ENCODE measurements around the gene COL23A1. TPM values are rescaled to one million over a fixed set of nuclear protein-coding genes. Genes with fewer than 3 reads are reported as not detected.

The COL23A1 gene
- total and polyA plus RNA-seq, 4 donors, result 0.76 to 4.4 (median 1.3) TPM

GRCh38 chr5:178271231-178271630, 319.0 kb downstream of the COL23A1 start:
- no peak for ATAC-seq (ENCODE audit: insufficient read depth, low FRiP score)

GRCh38 chr5:178269499-178269898, 320.7 kb downstream of the COL23A1 start:
- Histone ChIP-seq H3K36me3 (ENCODE audit: control insufficient read depth in 4 of 4, insufficient read depth in 4 of 4, low read length in 4 of 4) (no peaks in the 10 kb centered on the region), H3K27me3 (ENCODE audit: control insufficient read depth in 3 of 3, insufficient read depth in 3 of 3, low read length in 2 of 3) (no peaks in the 10 kb centered on the region), H3K27ac (ENCODE audit: low read depth in 1 of 2, low read length in 1 of 2) (no peak overlapping the region), H3K4me1 (ENCODE audit: control insufficient read depth in 5 of 5, insufficient read depth in 5 of 5, low read length in 5 of 5) (peaks cover 0 to 5% (median 2%) of the 10 kb centered on the region in 5 donors), H3K9ac (ENCODE audit: insufficient read depth in 1 of 2, low read length in 2 of 2) (no peak overlapping the region), H3K9me3 (ENCODE audit: control insufficient read depth in 4 of 4, insufficient read depth in 3 of 4, low read length in 3 of 4) (no peaks in the 10 kb centered on the region), H3K4me3 (no peak overlapping the region)
- DNase-seq, result no peak
- TF ChIP-seq, protein P1, sequence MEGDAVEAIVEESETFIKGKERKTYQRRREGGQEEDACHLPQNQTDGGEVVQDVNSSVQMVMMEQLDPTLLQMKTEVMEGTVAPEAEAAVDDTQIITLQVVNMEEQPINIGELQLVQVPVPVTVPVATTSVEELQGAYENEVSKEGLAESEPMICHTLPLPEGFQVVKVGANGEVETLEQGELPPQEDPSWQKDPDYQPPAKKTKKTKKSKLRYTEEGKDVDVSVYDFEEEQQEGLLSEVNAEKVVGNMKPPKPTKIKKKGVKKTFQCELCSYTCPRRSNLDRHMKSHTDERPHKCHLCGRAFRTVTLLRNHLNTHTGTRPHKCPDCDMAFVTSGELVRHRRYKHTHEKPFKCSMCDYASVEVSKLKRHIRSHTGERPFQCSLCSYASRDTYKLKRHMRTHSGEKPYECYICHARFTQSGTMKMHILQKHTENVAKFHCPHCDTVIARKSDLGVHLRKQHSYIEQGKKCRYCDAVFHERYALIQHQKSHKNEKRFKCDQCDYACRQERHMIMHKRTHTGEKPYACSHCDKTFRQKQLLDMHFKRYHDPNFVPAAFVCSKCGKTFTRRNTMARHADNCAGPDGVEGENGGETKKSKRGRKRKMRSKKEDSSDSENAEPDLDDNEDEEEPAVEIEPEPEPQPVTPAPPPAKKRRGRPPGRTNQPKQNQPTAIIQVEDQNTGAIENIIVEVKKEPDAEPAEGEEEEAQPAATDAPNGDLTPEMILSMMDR (IDR thresholded peaks at IDR 0.05; ENCODE audit: control extremely low read depth, extremely low read depth), result no peak
- ATAC-seq (ENCODE audit: insufficient read depth, low FRiP score), result no peak
- 95 to 100% methylated on average over 1 of the region's 1 CpG for WGBS, 2 donors

More at GRCh38 chr5:178271231-178271630, 319.0 kb downstream of the COL23A1 start:
- no peak for DNase-seq
- H3K36me3 ChIP-seq (ENCODE audit: control insufficient read depth in 4 of 4, insufficient read depth in 4 of 4, low read length in 4 of 4), result no peaks in the 10 kb centered on the region
- 88 to 89% methylated on average over 4 of the region's 4 CpGs for WGBS, 2 donors
- TF ChIP-seq, protein P1 (IDR thresholded peaks at IDR 0.05; ENCODE audit: control extremely low read depth, extremely low read depth), result no peak
- H3K4me3 ChIP-seq, result no peak overlapping the region
- H3K27ac ChIP-seq (ENCODE audit: low read depth in 1 of 2, low read length in 1 of 2), result no peak overlapping the region
- peaks cover 0 to 5% (median 2%) of the 10 kb centered on the region in 4 donors for H3K9me3 ChIP-seq (ENCODE audit: control insufficient read depth in 4 of 4, insufficient read depth in 3 of 4, low read length in 3 of 4)
- H3K27me3 ChIP-seq (ENCODE audit: control insufficient read depth in 3 of 3, insufficient read depth in 3 of 3, low read length in 2 of 3), result no peaks in the 10 kb centered on the region
- no peak overlapping the region for H3K9ac ChIP-seq (ENCODE audit: insufficient read depth in 1 of 2, low read length in 2 of 2)
- peaks cover 0 to 6% (median 5%) of the 10 kb centered on the region in 5 donors for H3K4me1 ChIP-seq (ENCODE audit: control insufficient read depth in 5 of 5, insufficient read depth in 5 of 5, low read length in 5 of 5)

DNA sequence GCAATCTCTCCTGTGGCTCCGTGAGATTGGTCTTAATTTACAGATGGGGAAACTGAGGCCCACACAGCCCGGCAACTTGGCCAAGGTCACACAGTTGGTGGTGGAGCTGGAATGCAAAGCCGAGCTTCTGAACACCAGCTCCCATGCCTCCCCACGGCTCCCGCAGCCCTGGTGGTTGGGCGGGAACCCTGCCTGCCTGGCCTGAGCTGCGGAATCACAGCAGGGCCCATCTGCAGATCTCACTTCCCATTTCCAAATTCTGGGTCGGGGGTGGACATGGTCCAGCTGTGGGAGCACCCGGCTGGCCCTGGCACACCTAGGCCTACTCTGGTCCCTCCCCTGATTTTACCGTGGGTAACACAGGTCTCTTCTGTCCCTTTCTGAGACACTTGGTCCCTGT, 322.3 kb downstream of the COL23A1 start:
- WGBS, 2 donors, result 87 to 93% methylated on average over 10 of the region's 10 CpGs
- Histone ChIP-seq H3K4me1 (ENCODE audit: control insufficient read depth in 5 of 5, insufficient read depth in 5 of 5, low read length in 5 of 5) (peaks cover 0 to 5% (median 0%) of the 10 kb centered on the region in 5 donors), H3K27me3 (ENCODE audit: control insufficient read depth in 3 of 3, insufficient read depth in 3 of 3, low read length in 2 of 3) (no peaks in the 10 kb centered on the region), H3K27ac (ENCODE audit: low read depth in 1 of 2, low read length in 1 of 2) (no peak overlapping the region), H3K4me3 (no peak overlapping the region), H3K9ac (ENCODE audit: insufficient read depth in 1 of 2, low read length in 2 of 2) (no peak overlapping the region), H3K9me3 (ENCODE audit: control insufficient read depth in 4 of 4, insufficient read depth in 3 of 4, low read length in 3 of 4) (no peaks in the 10 kb centered on the region), H3K36me3 (ENCODE audit: control insufficient read depth in 4 of 4, insufficient read depth in 4 of 4, low read length in 4 of 4) (no peaks in the 10 kb centered on the region)
- ATAC-seq (ENCODE audit: insufficient read depth, low FRiP score), result no peak
- no peak for DNase-seq
- TF ChIP-seq, protein P1 (IDR thresholded peaks at IDR 0.05; ENCODE audit: control extremely low read depth, extremely low read depth), result no peak

DNA sequence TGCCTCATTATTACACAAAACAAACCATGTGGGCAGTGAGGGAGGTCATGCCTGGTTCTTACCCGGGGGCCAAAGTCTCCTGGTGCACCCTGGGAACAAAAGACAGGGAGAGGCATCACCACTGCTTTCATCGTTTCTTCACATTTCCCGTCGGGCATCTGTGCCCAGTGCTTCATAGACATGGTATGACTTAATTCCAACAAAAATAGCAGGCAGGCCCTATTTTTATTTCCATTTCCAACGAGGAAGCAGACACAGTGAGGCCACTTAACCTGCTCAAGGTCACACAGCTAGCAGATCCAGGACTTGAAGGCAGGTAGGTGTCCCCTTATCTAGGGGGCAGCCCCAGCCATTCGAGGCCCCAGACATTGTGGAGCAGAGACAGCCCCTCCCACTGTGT, 322.9 kb downstream of the COL23A1 start:
- TF ChIP-seq, protein P1 (IDR thresholded peaks at IDR 0.05; ENCODE audit: control extremely low read depth, extremely low read depth), result no peak
- H3K4me3 ChIP-seq, result no peak overlapping the region
- no peaks in the 10 kb centered on the region for H3K36me3 ChIP-seq (ENCODE audit: control insufficient read depth in 4 of 4, insufficient read depth in 4 of 4, low read length in 4 of 4)
- WGBS, 2 donors, result 68 to 78% methylated on average over 6 of the region's 6 CpGs
- no peaks in the 10 kb centered on the region for H3K27me3 ChIP-seq (ENCODE audit: control insufficient read depth in 3 of 3, insufficient read depth in 3 of 3, low read length in 2 of 3)
- no peak overlapping the region for H3K27ac ChIP-seq (ENCODE audit: low read depth in 1 of 2, low read length in 1 of 2)
- no peaks in the 10 kb centered on the region for H3K9me3 ChIP-seq (ENCODE audit: control insufficient read depth in 4 of 4, insufficient read depth in 3 of 4, low read length in 3 of 4)
- H3K4me1 ChIP-seq (ENCODE audit: control insufficient read depth in 5 of 5, insufficient read depth in 5 of 5, low read length in 5 of 5), result peaks cover 0 to 5% (median 0%) of the 10 kb centered on the region in 5 donors
- DNase-seq (no peak), ATAC-seq (ENCODE audit: insufficient read depth, low FRiP score) (no peak)
- no peak overlapping the region for H3K9ac ChIP-seq (ENCODE audit: insufficient read depth in 1 of 2, low read length in 2 of 2)
